SK-N-SH (cell line): ENCODE measurements around the gene U2SURP. TPM values are rescaled to one million over a fixed set of nuclear protein-coding genes. Genes with fewer than 3 reads are reported as not detected.

ENCODE experiments used
- CTCF ChIA-PET: fragments of 300-600, 350-600 bp; formaldehyde crosslinking; extraction: SDS; loops from one replicate; lab custom pipeline; 2021; lab: Yijun Ruan, JAX
- POLR2A ChIA-PET: fragments of 350-600 bp; sonication (Branson Sonifier 250); formaldehyde crosslinking; extraction: SDS; loops from one replicate; lab custom pipeline; 2020; ENCODE audit warnings: antibody characterized with exemption, inconsistent platforms; lab: Yijun Ruan, JAX
- DNase-seq: peaks from one replicate; pipeline ENCODE4 v3.0.0; 2012
- H2AFZ ChIP-seq: fragments of 200-600 bp; sonication (generic); 2 replicates; pipeline ENCODE4 v1.8.1; 2016; ENCODE audit warnings: antibody characterized with exemption, mild to moderate bottlenecking, low read depth
- H3F3A ChIP-seq: fragments of 200-600 bp; sonication (generic); replicated peaks from 2 replicates; pipeline ENCODE3; 2016; ENCODE audit warnings: antibody characterized with exemption, mild to moderate bottlenecking; ENCODE audit not compliant: insufficient read depth
- H3K27ac ChIP-seq, 2 experiments: fragments of 200-500 bp in 1 of 2; fragments of 200-600 bp in 1 of 2; sonication (Bioruptor generic) in 1 of 2; sonication (generic), shearing (Covaris generic) in 1 of 2; 2 replicates each; pipeline versions ENCODE4 v1.5.1 to v1.6.1; 2014 to 2016; ENCODE audit warnings: low read depth in 2 of 2, inconsistent platforms in 1 of 2, low read length in 1 of 2, mild to moderate bottlenecking in 1 of 2, mixed read lengths in 1 of 2
- H3K27me3 ChIP-seq: fragments of 200-600 bp; sonication (generic), shearing (Covaris generic); 2 replicates; pipeline ENCODE4 v1.6.1; 2016; ENCODE audit warnings: mixed run types; ENCODE audit not compliant: insufficient read depth
- H3K36me3 ChIP-seq, 2 experiments: fragments of 200-500 bp in 1 of 2; fragments of 200-600 bp in 1 of 2; sonication (Bioruptor generic) in 1 of 2; sonication (generic) in 1 of 2; replicated peaks in 1 of 2; 2 replicates each; pipeline versions ENCODE3 to v1.5.1; 2014 to 2016; ENCODE audit warnings: low read length in 1 of 2, mild to moderate bottlenecking in 1 of 2; ENCODE audit not compliant: insufficient read depth in 2 of 2, control insufficient read depth in 1 of 2
- H3K4me1 ChIP-seq, 2 experiments: fragments of 200-500 bp in 1 of 2; fragments of 200-600 bp in 1 of 2; sonication (Bioruptor generic) in 1 of 2; sonication (generic), shearing (Covaris generic) in 1 of 2; 2 replicates each; pipeline versions ENCODE4 v1.5.1 to v1.6.1; 2014 to 2016; ENCODE audit warnings: low read depth in 1 of 2, low read length in 1 of 2, mixed run types in 1 of 2; ENCODE audit not compliant: insufficient read depth in 2 of 2, control insufficient read depth in 1 of 2
- H3K4me2 ChIP-seq: fragments of 200-600 bp; sonication (generic), shearing (Covaris generic); 2 replicates; pipeline ENCODE4 v1.6.1; 2017; ENCODE audit warnings: mixed run types
- H3K4me3 ChIP-seq, 2 experiments: fragments of 200-500 bp in 1 of 2; fragments of 200-600 bp in 1 of 2; sonication (Bioruptor generic) in 1 of 2; sonication (generic), shearing (Covaris generic) in 1 of 2; 2 replicates each; pipeline versions ENCODE4 v1.5.1 to v1.8.1; 2014 to 2016; ENCODE audit warnings: low read depth in 2 of 2, inconsistent platforms in 1 of 2, low read length in 1 of 2, mild to moderate bottlenecking in 1 of 2, mixed read lengths in 1 of 2, moderate library complexity in 1 of 2
- H3K79me2 ChIP-seq: fragments of 200-600 bp; sonication (generic); 2 replicates; pipeline ENCODE4 v1.8.1; 2017; ENCODE audit warnings: mild to moderate bottlenecking; ENCODE audit not compliant: insufficient read depth
- H3K9ac ChIP-seq: fragments of 200-600 bp; sonication (generic); 2 replicates; pipeline ENCODE4 v1.6.1; 2017; ENCODE audit warnings: mixed run types
- H3K9me2 ChIP-seq: fragments of 200-600 bp; sonication (generic); 2 replicates; pipeline ENCODE4 v1.6.1; 2017; ENCODE audit warnings: mixed run types
- H3K9me3 ChIP-seq: fragments of 200-600 bp; sonication (generic); 2 replicates; pipeline ENCODE4 v1.6.1; 2017; ENCODE audit warnings: mixed run types, mild to moderate bottlenecking, moderate library complexity
- H4K20me1 ChIP-seq: fragments of 200-600 bp; sonication (generic); 2 replicates; pipeline ENCODE4 v1.6.1; 2017; ENCODE audit warnings: mild to moderate bottlenecking, mixed run types; ENCODE audit not compliant: insufficient read depth
- ELF1 ChIP-seq: IDR thresholded peaks from 2 replicates; pipeline ENCODE4 v1.4.0; 2012
- FOSL2 ChIP-seq: IDR thresholded peaks from 2 replicates; pipeline ENCODE4 v1.4.0; 2012; ENCODE audit warnings: low read depth, mild to moderate bottlenecking, moderate library complexity, borderline replicate concordance
- FOXJ3 ChIP-seq: sonication (generic); formaldehyde crosslinking; IDR thresholded peaks from 2 replicates; pipeline ENCODE4 v1.5.1; 2020; ENCODE audit warnings: mild to moderate bottlenecking, missing genetic modification reagents
- FOXM1 ChIP-seq: IDR thresholded peaks from 2 replicates; pipeline ENCODE4 v1.4.0; 2012; ENCODE audit warnings: low read depth, mild to moderate bottlenecking
- GABPA ChIP-seq: IDR thresholded peaks from 2 replicates; pipeline ENCODE4 v1.4.0; 2012; ENCODE audit warnings: low read depth, mild to moderate bottlenecking
- JUND ChIP-seq: IDR thresholded peaks from 2 replicates; pipeline ENCODE4 v1.4.0; 2012
- MEF2A ChIP-seq: IDR thresholded peaks from 2 replicates; pipeline ENCODE4 v1.4.0; 2012; ENCODE audit warnings: low read depth, borderline replicate concordance
- MXI1 ChIP-seq: IDR thresholded peaks from 2 replicates; pipeline ENCODE4 v1.6.1; 2012; ENCODE audit warnings: mild to moderate bottlenecking, low read depth, low read length, improper control_type of control experiment
- NFIC ChIP-seq: IDR thresholded peaks from 2 replicates; pipeline ENCODE4 v1.4.0; 2012; ENCODE audit warnings: borderline replicate concordance
- NRF1 ChIP-seq: IDR thresholded peaks from 2 replicates; pipeline ENCODE4 v1.6.1; 2012; ENCODE audit warnings: low read depth, mild to moderate bottlenecking, low read length
- POLR2AphosphoS5 ChIP-seq: IDR thresholded peaks from 2 replicates; pipeline ENCODE4 v1.6.1; 2012; ENCODE audit warnings: low read depth, low read length
- RAD21 ChIP-seq: IDR thresholded peaks from 2 replicates; pipeline ENCODE4 v1.6.1; 2012; ENCODE audit warnings: mild to moderate bottlenecking, low read length
- RCOR1 ChIP-seq: fragments of 150-350 bp; IDR thresholded peaks from 2 replicates; pipeline ENCODE4 v1.6.1; 2017; ENCODE audit warnings: antibody characterized with exemption, low read length
- RXRA ChIP-seq: IDR thresholded peaks from 2 replicates; pipeline ENCODE4 v1.4.0; 2012; ENCODE audit warnings: low read depth, mild to moderate bottlenecking, borderline replicate concordance
- SIN3A ChIP-seq: IDR thresholded peaks from 2 replicates; pipeline ENCODE4 v1.6.1; 2012; ENCODE audit warnings: low read depth, mild to moderate bottlenecking, low read length, moderate library complexity, borderline replicate concordance
- SMC3 ChIP-seq: IDR thresholded peaks from 2 replicates; pipeline ENCODE4 v1.6.1; 2012; ENCODE audit warnings: low read depth, low read length, improper control_type of control experiment
- TAF1 ChIP-seq: IDR thresholded peaks from 2 replicates; pipeline ENCODE4 v1.6.1; 2012; ENCODE audit warnings: low read depth, mild to moderate bottlenecking, low read length, moderate library complexity, borderline replicate concordance
- TCF12 ChIP-seq: IDR thresholded peaks from 2 replicates; pipeline ENCODE4 v1.4.0; 2012
- USF2 ChIP-seq: fragments of 150-350 bp; IDR thresholded peaks from 2 replicates; pipeline ENCODE4 v1.6.1; 2017; ENCODE audit warnings: antibody characterized with exemption, low read length, low read depth, borderline replicate concordance
- YY1 ChIP-seq: IDR thresholded peaks from 2 replicates; pipeline ENCODE4 v1.4.0; 2012; ENCODE audit warnings: low read depth, mild to moderate bottlenecking
- ZBTB33 ChIP-seq: IDR thresholded peaks from 2 replicates; pipeline ENCODE4 v1.4.0; 2012; ENCODE audit warnings: low read depth, borderline replicate concordance
- WGBS: methylation state at CpG from one replicate; pipeline ENCODE4 v1.1.6; 2017; ENCODE audit warnings: low lambda C conversion rate; 5-methylcytosine and 5-hydroxymethylcytosine counted together
- polyA plus RNA-seq, 3 experiments: library from polyadenylated mRNA; depleted of rRNA; stranded (reverse); fragments of >200 nt; gene quantifications; 2 replicates each; pipeline ENCODE4 v1.2.3, GENCODE V29; 2012
- TF ChIP-seq, protein P1 (sequence below): fragments of 150-350 bp; IDR thresholded peaks from 2 replicates; pipeline ENCODE4 v1.6.1; 2016; ENCODE audit warnings: mild to moderate bottlenecking, low read depth, low read length
- TF ChIP-seq, protein P2 (sequence below): IDR thresholded peaks from 2 replicates; pipeline ENCODE4 v1.4.0; 2012; ENCODE audit warnings: low read depth
- TF ChIP-seq, protein P3 (sequence below): fragments of 200-600 bp; sonication (generic); IDR thresholded peaks from 2 replicates; pipeline ENCODE4 v1.6.1; 2017; ENCODE audit warnings: antibody characterized with exemption, mild to moderate bottlenecking, moderate library complexity

Gene U2SURP
- polyA plus RNA-seq, 1 of the 3 experiments (the other 2 are of a cell fraction): 10.9 TPM

- H3K27ac ChIP-seq: peak overlapping the region; percentile 55 to 74
- ChIA-PET CTCF (interaction anchor here (1.1 to 3.6 kb wide), 3 partner anchors 10 to 148 kb away, joined by 3 to 19 read pairs (median 3); no protein-coding TSS in a partner anchor), POLR2A (no interaction called here)
- peaks cover 3 to 9% of the 10 kb centered on the region in 2 experiments; a peak in 3 of 4 replicates for H3K4me1 ChIP-seq
- no peaks in the 10 kb centered on the region for H3K27me3 ChIP-seq
- H3K9ac ChIP-seq: no peak overlapping the region
- no peaks in the 10 kb centered on the region for H3K9me3 ChIP-seq
- 0 out of 2 replicates have a peak overlapping the region, but pooled peaks have one; percentile 8 for H3K4me2 ChIP-seq
- no peaks in the 10 kb centered on the region for H3K9me2 ChIP-seq
- H3K79me2 ChIP-seq: no peaks in the 10 kb centered on the region
- no peak overlapping the region for H3K4me3 ChIP-seq
- no peaks in the 10 kb centered on the region for H3K36me3 ChIP-seq
- no peaks in the 10 kb centered on the region for H4K20me1 ChIP-seq
- peaks cover 18% of the 10 kb centered on the region for H3F3A ChIP-seq
- 35% methylated on average over 8 of the region's 8 CpGs for WGBS
- peak; percentile 66 for DNase-seq
- H2AFZ ChIP-seq: 0 out of 2 replicates have a peak overlapping the region, but pooled peaks have one; percentile 26
- TF ChIP-seq MXI1 (peak; percentile 70), TAF1 (no peak), SIN3A (no peak), RCOR1 (0 out of 2 replicates have a peak, but pooled peaks have one; percentile 46), GABPA (no peak), USF2 (no peak), FOXM1 (no peak), NFIC (peak; percentile 96), FOXJ3 (CRISPR knock-in tag) (no peak), ELF1 (no peak), JUND (peak; percentile 88), NRF1 (no peak), FOSL2 (peak; percentile 93), TCF12 (peak; percentile 76), SMC3 (no peak), RXRA (0 out of 2 replicates have a peak, but pooled peaks have one; percentile 37), YY1 (no peak), POLR2AphosphoS5 (no peak; the same call in 1 of the 2 replicates), ZBTB33 (no peak; the same call in 1 of the 2 replicates), RAD21 (no peak), MEF2A (no peak)
- TF ChIP-seq, protein P1, sequence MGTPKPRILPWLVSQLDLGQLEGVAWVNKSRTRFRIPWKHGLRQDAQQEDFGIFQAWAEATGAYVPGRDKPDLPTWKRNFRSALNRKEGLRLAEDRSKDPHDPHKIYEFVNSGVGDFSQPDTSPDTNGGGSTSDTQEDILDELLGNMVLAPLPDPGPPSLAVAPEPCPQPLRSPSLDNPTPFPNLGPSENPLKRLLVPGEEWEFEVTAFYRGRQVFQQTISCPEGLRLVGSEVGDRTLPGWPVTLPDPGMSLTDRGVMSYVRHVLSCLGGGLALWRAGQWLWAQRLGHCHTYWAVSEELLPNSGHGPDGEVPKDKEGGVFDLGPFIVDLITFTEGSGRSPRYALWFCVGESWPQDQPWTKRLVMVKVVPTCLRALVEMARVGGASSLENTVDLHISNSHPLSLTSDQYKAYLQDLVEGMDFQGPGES: no peak
- TF ChIP-seq, protein P2, sequence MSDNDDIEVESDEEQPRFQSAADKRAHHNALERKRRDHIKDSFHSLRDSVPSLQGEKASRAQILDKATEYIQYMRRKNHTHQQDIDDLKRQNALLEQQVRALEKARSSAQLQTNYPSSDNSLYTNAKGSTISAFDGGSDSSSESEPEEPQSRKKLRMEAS: peak; percentile 75; the same call in 1 of the 2 replicates
- TF ChIP-seq, protein P3, sequence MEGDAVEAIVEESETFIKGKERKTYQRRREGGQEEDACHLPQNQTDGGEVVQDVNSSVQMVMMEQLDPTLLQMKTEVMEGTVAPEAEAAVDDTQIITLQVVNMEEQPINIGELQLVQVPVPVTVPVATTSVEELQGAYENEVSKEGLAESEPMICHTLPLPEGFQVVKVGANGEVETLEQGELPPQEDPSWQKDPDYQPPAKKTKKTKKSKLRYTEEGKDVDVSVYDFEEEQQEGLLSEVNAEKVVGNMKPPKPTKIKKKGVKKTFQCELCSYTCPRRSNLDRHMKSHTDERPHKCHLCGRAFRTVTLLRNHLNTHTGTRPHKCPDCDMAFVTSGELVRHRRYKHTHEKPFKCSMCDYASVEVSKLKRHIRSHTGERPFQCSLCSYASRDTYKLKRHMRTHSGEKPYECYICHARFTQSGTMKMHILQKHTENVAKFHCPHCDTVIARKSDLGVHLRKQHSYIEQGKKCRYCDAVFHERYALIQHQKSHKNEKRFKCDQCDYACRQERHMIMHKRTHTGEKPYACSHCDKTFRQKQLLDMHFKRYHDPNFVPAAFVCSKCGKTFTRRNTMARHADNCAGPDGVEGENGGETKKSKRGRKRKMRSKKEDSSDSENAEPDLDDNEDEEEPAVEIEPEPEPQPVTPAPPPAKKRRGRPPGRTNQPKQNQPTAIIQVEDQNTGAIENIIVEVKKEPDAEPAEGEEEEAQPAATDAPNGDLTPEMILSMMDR: no peak
These were observed 24.6 kb upstream of the U2SURP start for GRCh38 chr3:142976621-142977398.
